SIG-M5 treated with dmso at 0.1 percent for 504 hours (cell line): Measurements from ENCODE around the gene HGS.
"Not testable (repeated sequence)": the region's sequence is repeated elsewhere in the genome, so short reads cannot be mapped to it uniquely, and the experiment has no call there.

ENCODE experiments used
- DNase-seq: peaks from one replicate; lab custom pipeline; 2025; ENCODE audit not compliant: unreplicated experiment; lab: John Stamatoyannopoulos, UW

The HGS gene

DNA sequence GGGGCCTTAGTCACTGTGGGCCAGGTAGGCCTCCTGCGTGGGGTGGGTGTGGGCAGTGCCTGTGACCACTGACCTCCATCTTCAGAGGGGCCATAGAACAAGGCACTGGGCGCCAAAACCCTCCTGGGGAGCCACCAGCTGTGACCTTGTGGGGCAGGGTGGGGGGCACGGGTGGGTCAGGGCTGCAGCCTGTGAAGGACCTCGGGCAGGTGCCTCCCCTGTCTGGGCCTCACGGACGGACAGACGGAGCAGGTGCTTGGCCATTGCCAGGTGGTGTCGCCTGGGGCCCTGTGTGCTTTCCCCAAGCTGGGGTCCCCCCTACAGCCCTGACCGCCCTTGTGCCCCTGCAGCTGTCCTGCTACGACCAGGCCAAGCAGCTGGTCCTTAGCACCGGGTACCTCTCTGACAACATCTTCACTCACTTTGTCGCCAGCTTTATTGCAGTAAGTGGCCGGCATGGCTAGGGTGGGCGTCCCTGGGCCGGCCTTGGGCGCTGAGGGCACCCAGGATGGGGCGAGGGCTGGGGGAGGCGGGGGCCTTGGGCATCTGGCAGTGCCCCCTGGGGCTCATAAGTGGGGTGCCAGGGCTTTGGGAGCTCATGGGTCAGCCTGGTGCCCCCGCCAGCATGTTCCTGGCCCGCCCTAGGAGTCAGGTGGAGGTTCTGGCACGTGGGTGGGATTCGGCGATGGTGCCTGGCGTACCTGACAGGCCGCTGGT is 33.4 kb downstream of the HGS start:
- no peak for DNase-seq

DNA sequence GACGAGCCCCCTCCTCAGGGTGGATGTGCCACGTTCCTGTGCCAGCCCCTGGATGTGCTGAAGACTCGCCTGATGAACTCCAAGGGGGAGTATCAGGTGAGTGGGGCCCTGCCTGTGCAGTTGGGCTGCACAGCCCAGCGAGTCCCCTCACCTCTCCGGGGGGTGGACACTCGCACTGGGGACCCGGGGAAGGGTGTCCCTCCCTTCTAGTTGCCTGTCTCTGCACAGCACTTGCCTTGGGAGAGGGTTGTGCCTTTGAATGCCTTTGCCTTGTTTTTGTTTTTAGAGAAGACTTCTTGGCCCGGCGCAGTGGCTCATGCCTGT is 33.9 kb downstream of the HGS start:
- DNase-seq = no peak

DNA sequence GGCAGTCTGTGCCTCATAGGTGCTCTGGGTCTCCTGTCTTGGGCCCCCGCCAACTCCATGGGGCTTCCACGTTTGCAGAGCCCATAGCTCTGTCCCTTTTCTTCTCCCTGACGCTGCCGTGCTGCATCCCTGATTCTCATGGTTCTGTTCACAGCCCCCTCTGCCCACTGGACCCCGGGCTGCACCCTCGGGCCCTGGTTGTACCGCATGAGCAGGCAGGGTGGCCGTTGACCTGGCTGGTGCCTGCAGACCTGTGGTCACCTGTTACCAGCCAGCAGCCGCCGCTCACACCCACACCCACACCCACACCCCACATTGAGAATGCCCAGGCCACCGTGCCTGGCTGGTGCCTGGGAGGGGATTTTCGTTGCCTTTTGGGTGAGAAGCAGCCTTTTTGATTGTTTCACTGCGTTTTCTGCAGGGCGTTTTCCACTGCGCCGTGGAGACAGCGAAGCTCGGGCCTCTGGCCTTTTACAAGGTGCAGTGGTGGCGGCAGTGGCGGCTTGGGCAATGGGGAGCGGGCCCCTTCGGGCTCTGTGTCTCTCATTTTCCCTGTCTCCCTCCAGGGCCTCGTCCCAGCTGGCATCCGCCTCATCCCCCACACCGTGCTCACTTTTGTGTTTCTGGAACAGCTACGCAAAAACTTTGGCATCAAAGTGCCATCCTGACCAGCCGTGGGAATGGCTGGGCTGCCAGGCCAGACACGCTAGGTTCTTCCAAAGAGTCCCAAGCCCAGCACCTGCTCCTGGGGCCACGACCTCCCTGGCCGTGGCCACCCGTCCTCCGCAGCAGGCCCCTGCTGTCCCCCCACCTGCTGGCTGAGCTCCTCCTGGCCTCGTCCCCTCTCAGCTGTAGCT is 35.8 kb downstream of the HGS start:
- DNase-seq = no peak

DNA sequence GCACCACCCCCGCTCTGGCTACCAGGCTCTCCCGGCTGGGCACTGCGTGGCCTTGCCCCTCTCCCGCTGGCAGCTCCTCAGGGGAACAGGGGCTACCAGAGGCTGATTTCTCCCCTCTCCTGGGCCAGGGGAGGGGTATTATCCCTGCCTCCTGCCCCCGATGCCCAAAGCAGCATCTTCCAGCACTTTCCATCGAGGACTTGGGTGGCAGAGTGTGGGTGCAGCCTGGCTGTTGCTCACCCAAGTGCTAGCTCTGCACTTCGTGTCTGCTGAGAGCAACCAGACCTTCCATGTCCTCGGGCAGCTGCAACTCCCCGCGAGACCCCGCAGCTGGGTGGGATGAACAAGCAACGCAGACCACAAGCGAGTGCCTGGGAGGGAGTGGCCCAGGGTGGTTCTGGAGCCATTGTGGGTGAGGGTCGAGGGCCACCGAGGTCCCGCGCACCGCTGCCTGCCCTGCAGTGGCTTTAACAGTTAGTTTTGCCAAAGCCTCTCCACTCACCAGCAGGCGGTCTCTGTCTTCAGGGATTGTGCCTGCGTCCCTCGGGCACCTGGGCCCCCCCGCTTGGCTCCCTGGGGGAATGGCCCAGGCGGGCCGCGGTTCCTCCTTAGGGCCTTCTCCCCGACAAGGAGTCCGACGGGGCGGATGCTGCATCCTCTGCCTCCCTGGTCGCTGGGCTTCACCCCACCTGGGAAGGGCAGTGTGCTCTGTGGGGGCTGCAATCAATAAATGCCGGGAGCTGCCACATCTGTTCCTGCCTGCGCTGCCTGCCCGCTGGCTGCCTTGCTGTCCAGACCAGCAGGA is 36.7 kb downstream of the HGS start:
- no peak for DNase-seq

DNA sequence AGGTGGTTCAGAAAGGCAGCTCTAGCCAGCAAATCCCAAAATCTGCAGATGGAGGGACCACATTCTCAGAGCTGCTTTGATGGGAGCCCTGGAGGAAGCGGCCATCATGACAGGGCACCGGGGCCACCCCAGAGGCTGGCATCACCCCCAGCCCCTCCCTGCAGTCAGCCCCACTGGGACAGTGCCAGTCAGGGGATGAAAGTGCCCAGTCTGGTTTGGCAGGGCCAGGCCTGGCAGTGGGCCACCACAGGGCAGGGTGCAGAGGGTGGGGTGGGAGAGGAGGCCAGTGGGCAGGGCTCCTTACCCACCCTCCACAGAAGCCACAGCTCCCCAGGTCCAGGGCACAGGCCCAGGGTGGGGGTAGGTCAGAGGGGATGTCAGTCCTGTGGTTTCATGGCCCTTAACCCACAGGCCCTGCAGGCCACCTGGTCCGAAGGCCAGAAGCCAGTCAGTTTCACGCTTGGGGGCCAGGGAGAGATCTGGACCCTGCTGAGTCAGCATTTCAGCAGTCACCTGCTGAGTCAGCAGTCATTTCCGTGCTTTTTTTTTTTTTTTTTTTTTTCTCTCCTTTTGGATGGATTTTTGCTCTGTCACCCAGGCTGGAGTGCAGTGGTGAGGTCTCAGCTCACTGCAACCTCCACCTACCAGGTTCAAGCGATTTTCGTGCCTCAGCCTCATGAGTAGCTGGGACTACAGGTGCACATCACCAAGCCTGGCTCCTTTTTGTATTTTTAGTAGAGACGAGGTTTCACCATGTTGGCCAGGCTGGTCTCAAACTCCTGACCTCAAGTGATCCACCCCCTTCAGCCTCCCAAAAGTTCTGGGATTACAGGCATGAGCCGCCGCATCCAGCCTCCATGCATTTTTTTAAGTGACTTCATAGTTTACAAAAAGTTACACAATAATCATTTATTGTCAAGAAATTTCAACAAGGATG is 38.6 kb downstream of the HGS start:
- no peak for DNase-seq

DNA sequence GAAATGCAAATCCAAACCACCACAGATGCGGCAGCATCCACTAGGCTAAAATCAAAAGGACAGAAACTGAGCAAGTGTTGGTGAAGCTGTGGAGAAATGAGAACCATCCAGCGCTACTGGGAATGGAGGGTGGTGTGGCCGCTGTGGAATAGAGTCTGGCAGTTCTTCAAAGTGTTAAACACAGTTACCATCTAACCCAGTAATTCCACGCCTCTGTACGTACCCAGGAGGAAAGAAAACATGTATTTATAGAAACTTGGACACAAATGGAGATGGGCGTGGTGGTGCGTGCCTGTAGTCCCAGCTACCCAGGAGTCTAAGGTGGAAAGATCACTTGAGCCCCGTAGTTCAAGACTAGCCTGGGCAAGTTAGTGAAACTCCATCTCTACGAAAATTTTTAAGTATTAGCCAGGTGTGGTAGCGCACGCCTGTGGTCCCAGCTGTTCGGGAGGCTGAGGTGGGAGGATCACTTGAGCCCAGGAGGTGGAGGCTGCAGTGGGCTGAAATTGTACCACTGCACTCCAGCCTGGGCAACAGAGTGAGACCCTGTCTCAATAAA is 39.9 kb downstream of the HGS start:
- no peak for DNase-seq

DNA sequence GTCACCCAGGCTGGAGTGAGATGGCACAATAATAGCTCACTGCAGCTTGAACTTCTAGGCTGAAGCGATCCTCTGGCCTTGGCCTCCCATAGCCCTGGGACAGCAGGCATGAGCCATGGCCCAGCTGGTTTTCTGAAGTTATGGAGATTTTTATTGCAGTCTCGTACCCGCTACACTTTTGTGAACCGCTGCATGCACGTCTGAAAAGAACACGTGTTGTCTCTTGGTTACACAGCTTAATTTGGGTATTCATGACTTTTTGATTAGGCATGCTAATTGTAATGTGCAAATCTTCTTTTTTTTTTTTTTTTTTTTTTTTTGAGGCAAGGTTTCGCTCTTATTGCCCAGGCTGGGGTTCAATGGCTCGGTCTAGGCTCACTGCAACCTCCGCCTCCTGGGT is 41.6 kb downstream of the HGS start:
- no peak for DNase-seq

DNA sequence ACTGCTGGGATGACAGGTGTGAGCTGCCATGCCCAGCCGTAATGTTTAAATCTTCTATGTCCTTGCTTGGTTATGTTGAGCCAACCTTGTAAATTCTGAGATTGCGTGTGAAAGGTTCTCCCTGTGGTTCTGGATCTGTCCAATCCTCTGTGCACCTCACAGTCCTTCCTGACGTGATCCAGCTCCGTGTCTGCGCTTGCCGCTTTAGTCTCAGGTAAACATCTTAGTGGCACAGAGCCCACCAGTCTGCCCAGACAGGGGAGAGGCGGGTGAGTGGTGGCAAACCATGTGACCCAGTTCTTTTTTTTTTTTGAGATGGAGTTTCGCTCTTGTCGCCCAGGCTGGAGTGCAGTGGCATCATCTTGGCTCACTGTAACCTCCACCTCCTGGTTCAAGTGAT is 42.2 kb downstream of the HGS start:
- DNase-seq = no peak

DNA sequence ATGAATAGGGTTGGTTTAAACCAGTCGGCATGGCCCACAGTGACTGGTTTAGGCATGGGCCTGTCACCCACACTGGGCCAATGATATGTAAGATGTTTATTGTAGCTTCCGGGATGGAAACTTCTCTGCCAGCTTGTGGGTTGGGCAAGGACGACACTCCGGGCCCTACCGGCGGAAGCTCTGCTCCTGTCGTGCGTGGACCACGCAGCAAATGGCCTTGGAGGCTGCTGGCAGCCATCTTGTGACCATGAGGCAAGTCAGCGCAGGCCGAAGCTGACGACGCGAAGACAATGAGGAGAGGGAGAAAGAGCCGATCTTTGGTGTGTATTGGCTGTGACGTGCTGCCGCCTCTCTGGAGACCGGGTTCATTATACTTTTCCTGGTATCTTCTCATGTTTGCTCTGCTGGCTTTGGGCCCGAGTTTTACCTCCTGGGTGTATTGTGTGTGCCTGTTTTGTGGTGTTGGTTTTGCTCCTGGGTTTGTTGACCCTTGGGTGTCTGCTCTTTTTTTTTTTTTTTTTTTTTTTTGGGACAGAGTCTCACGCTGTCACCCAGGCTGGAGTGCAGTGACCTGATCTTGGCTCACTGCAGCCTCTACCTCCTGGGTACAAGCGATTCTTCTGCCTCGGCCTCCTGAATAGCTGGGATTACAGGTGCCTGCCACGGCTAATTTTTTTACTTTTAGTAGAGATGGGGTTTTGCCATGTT is 43.7 kb downstream of the HGS start:
- DNase-seq = peak; percentile 41

DNA sequence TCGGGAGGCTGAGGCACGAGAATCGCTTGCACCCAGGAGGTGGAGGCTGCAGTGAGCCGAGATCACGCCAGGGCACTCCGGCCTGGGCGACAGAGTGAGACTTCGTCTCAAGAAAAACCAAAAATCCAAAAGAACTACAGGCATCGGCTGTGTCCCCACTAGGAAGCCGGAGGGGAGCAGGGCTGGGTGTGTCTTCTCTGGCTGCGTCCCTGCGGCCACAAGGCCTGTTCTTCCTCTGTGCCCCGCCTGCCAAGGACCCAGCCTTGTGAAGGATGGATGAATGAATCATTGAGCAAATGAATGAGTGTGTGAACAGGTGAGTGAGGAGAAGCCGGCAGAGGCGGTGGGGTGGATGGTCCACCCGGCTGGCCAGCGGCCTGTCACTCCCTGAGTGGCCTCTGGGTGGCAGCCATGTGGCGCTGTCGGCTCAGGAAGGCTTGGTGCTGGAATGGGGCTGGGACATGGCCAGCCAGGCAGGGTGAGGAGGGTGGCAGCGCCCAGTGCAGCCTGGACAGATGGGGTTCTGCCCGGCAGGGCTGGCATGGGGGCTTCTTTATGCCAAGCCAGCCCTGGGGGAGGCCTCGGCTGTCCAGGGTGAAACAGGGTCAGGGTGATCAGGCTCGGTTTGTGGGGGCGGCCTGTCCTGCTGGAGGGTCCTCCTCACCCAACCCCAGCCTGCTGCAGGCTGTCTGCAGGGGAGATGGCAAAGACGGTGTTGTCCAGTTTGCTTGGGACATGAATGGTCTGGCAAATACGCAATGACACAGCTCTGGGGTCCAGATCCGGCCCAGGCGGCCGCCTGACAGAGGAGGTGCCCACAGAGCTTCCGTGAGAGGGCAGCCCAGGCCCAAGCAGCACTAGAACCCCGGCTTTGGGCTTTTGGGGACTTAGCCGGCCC is 49.9 kb downstream of the HGS start:
- DNase-seq = peak; percentile 59

DNA sequence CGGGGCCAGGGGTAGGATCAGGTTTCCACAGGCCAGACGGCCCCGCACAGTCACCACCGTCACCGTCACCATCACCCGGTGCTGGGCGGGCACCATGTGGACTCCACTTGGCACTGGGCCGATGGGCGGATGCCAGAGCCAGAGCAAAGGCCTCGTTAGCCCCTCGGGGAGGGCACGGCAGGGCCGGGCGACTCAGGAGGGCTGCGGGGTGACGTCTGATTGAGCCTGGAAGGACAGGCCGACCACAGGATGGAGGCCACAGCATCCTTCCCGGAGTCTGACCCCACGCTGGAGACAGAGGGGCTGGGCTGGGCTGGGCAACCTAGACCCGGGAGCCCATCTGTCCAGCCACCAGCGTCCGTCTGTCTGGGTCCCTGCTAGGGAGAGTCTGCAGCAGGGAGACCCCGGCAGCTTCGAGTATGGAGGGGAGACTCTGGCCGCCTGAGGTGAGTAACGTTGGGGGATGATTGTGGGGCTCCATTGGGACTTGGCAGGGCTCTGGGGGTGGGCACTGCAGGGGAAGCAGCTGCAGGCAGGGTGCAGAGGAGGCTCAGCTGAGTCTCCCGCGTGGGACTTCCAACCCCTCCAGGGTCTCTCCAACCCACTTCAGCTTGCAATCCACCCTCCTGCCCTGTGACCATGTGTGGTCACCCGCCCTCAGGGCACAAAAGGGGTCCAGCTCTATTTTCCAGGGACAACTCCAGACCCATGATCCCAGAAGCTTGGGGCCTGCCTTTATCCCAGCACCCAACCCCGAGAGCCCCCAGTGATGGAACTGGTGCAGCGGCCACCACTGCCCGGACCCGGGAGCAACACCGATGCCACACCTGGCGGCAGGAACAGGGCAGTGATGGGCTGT is 50.8 kb downstream of the HGS start:
- DNase-seq = no peak

DNA sequence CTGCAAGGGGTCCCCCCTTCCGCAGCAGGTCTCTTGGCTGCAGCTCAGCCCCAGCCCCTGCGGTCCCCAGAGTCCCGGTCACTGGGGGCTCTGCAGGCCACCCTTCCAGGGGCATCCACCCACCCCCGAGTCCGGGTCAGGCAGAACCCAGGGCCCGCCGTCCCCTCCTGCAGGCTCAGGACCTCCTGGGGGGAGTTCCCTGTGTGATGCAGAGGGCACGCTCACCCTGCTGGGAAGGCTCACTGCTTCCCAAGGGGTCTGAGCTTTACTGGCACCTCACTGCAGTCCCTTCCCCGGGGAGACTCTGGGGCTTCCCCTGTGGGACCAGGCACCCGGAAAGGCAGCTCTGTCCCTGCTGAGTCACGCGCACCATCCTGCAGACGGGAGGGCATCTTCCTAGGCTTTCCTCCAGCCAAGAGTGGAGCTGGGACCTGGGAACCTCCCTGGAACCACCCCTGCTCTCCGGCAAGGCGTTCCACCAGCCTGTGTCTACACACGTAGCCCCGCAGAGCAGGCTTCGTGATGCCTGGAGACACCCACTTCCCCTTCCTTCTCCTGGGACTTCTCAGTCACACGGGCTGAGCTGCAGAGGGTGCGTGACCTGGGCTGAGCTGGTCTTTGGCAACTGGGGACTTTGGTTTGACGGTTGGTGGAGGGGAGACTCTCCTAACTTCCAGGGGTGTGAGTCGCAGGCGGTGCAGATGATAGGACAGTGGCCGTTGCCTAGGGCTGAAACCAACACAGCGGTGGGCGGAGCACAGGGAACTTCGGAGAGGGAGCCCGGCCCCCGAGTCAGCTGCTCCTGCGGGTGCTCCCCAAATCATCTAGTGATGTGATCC is 51.7 kb downstream of the HGS start:
- DNase-seq = peak; percentile 97

DNA sequence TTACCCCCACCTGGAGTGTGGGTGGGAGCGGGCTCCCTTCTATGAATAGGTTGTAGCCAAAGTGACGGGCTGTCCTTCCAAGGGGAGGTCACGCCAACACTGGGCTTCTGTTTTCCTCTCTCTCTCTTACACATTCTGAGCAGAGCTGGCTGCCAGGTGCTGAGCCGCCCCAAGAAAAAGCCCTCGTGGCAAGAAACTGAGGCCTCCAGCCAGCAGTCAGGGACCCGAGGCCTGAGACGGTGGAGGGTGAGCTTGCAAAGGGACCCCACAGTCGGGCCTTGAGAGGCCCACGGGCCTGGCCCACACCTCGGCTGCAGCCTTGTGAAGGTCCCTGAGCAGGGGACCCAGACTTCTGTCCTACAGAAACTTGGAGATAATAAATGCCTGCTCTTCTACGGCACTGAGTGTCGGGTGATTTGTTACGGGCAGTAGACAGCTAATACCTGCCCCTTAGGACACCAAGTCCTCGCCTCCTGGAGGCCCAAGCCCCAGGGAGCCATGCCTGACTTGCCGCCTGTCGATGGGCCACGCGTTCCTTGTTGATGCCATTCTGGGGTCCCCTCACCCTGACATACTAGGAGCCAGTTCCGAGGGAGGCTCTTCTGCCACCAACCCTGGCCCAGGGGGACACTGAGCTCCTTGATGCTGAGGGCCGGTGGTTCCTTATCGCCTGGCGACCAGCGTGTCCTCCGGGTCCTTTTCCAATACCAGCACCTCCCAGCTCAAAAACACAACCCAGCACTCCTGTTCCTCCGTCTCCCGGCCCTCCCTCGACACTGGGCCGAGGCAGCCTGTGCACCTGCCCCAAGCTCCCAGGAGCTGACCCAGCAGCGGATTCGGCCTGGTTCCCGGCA is 54.4 kb downstream of the HGS start:
- no peak for DNase-seq

DNA sequence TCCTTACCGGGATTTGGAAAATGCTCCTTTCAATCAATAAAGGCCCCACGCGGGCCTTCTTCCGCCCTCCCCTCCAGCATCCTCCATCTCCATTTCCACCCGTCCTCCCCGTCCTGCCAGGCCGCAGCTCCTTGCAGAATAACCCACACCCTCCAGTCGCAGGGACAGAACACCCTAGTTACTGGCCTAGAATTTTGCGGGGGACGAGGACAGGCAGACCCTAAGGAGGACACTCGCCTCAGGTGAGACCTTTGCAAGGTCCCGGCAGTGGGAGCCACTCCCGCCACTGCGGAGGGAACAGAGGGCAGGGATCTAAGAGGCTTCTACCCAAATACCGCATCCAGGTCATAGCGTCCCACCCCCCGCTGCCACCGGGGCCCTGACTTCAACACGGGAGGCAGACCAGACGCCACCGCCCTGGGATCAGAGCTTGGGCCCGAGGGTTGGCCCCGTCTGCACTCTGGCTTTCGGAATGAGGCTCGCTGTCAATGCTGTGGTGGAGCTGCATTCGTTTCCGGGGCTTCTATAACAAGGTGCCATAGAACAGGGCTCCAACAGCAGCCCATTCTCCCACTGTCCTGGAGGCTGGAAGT is 55.1 kb downstream of the HGS start:
- DNase-seq = no peak

DNA sequence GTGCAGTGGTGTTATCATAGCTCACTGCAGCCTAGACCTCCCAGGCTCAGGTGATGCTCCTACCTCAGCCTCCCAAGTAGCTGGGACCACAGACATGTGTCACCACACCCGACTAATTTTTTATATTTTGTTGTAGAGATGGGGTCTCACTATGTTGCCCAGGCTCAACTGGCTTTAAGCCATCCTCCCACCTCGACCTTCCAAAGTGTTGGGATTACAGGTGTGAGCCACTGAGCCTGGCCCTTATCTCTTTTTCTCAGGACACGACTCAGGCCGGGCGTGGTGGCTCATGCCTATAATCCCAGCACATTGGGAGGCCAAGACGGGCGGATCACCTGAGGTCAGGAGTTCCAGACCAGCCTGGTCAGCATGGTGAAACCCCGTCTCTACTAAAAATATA is 55.8 kb downstream of the HGS start:
- DNase-seq = not testable (repeated sequence)
